IPS-NIHi7 (cell line): ENCODE measurements around the gene WFDC8.
"Not testable (repeated sequence)": the region's sequence is repeated elsewhere in the genome, so short reads cannot be mapped to it uniquely, and the experiment has no call there.

Experiments
- DNase-seq: peaks from one replicate; pipeline ENCODE4 v3.0.0; 2012; ENCODE audit warnings: mixed read lengths; ENCODE audit errors: extremely low spot score

Gene WFDC8

GRCh38 chr20:45579184-45579583 lies at the start of gene WFDC8:
Gene WFDC8, minus strand, starts transcription at chr20:45579284. Its CDS starts 37 bp downstream, at chr20:45579247.
- DNase-seq, result no peak

DNA sequence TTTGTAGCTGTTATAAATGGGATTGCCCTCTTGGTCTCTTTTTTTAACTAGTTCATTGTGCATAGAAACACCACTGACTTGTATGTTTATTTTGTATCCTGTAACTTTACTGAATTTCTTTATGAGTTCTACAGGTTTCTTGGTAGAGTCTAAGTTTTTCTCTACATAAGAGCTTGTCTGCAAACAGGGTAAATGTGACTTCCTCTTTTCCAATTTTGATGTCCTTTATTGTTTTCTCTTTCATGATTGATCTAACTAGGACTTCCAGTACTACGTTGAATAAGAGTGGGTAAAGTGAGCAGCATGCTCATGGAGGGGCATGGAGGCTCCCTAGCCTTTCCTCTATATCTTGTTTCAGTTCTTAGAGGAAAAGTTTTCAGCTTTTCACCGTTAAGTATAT lies 47.5 kb upstream of the WFDC8 start:
- no peak for DNase-seq

DNA sequence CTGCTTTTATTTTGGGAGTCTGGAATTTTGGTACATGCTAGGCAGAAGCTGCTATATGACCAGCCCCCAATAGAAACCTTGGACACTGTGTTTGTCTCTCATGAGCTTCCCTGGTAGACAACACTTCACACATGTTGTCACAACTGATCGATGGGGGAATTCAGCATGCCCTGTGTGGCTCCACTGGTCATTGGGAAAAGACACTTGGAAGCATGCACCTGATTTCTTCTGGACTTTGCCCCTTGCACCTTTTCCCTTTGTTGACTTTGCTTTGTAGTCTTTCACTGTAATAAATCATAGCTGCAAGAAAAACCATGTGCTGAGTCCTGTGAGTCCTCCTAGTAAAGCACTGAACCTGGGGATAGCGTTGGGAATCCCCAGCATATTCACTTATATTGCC lies 42.5 kb upstream of the WFDC8 start:
- DNase-seq, result no peak

DNA sequence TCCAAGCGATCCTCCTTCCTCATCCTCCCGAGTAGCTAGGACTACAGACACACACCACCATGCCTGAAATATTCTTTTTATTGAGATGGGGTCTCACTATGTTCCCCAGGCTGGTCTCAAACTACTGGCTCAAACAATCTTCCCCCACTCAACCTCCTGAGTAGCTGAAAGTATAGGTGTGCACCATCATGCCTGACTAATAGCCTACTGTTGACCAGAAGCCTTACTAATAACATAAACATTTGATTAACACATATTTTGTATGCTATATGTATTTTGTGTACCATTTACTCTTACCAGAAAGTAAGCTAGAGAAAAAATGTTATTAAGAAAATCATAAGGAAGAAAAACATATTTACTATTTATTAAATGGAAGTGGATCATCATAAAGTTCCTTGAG lies 38.5 kb upstream of the WFDC8 start:
- DNase-seq, result no peak

GRCh38 chr20:45612314-45612713 lies 33.2 kb upstream of the WFDC8 start:
- no peak for DNase-seq

GRCh38 chr20:45611054-45611453 lies 32.0 kb upstream of the WFDC8 start:
- DNase-seq, result no peak

DNA sequence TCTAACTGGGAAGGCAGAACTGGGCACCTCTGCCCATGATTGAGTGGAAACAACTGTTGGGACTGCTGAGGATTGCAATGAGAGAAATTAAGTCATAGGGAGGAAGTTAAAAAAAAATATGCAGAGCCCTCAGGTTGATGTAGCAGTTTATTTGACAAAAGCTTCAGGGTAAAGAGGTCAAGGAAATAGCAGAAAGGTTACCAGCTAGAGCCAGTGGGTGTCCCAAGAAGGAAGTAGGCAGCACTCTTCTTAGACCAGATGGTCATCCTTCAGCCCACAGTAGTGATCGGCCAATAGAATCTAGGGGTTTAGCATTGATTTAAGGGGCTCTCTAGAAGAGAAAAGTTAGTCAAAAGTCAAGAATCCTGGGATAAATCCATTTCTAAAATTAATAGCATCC lies 28.7 kb upstream of the WFDC8 start:
- no peak for DNase-seq

DNA sequence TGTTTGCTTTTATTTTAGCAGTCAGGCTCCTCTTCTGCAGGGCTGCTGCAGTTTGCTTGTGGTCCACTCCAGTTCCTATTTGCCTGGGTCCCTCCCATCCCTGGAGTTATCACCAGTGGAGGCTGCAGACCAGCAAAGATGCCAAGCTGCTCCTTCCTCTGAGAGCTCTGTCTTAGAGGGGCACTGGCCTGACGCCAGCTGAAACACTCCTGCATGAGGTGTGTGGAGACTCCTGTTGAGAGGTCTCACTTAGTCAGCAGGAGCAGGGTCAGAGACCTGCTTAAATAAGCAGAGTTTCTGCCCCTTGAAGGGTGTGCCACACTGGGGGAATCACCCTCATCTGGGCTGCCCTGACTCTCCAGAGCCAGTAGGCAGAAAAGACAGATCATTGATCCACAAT lies 16.2 kb upstream of the WFDC8 start:
- DNase-seq, result no peak

DNA sequence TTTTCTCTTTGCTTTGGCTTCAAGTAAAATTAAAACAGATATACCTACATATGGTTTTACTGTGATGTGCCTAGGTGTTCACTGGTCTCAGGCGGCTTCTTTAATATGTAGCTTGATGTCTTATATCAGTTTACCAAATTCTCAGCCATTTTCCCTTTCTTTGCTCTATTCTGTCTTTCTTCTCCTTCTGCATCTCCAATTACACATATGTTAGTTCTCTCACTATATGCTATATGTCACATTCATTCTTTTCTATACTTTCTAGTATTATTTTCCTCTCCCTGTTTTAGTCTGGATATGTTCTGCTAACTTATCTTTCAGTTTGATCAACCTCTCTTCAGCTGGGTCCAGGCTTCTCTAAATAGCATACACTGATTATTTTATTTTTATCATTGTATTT lies 14.4 kb upstream of the WFDC8 start:
- DNase-seq, result no peak

DNA sequence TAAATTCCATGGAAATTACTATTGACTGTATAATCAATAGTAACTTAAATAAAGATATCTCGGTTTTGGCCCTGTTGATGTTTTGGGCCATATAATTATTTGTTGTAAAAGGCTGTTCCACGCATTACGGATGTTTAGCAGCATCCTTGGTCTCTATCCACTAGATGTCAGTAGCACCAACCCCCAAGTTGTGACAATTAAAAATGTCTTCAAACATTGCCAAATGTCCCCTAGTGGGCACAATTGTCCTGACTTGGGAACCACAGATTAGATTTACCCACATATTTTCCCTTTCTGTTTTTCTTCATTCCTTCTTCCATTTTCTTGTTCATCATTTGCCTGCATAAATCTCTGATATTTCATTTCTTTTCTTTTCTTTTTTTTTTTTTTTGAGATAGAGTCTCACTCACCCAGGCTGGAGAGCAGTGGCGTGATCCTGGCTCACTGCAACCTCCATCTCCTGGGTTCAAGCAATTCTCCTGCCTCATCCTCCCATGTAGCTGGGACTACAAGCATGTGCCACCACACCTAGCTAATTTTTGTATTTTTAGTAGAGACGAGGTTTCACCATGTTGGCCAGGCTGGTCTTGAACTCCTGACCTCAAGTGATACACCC lies 13.6 kb upstream of the WFDC8 start:
- DNase-seq, result peak; percentile 41

- no peak for DNase-seq
These were observed 10.6 kb upstream of the WFDC8 start for GRCh38 chr20:45589725-45590124.

- DNase-seq, result no peak
These were observed 9.7 kb upstream of the WFDC8 start for GRCh38 chr20:45588800-45589199.

DNA sequence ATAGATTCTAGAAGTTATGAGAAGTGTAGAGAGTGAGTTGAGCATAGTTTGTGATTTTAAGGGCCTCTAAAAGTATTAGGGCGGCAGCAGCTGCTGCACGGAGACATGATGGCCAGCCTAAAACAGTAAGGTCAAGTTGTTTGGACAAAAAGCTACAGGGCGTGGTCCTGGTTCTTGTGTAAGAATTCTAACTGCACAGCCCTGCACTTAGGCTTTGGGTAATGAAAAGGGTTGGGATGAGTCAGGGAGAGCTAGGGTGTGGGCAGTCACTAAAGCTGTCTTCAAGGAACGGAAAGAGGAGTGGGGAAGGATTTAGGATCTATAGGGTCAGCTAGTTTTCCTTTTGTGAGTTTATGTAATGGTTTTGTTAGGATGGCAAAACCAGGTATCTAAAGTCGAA lies 6.9 kb upstream of the WFDC8 start:
- DNase-seq, result not testable (repeated sequence)

DNA sequence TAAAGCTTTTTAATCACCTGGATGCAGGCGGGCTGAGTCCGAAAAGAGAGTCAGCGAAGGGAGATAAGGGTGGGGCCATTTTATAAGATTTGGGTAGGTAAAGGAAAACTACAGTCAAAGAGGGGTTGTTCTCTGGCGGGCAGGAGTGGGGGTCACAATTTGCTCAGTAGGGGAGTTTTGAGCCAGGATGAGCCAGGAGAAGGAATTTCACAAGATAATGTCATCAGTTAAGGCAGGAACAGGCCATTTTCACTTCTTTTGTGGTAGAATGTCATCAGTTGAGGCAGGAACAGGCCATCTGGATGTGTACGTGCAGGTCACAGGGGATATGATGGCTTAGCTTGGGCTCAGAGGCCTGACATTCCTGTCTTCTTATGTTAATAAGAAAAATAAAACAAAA lies 5.2 kb upstream of the WFDC8 start:
- not testable (repeated sequence) for DNase-seq

DNA sequence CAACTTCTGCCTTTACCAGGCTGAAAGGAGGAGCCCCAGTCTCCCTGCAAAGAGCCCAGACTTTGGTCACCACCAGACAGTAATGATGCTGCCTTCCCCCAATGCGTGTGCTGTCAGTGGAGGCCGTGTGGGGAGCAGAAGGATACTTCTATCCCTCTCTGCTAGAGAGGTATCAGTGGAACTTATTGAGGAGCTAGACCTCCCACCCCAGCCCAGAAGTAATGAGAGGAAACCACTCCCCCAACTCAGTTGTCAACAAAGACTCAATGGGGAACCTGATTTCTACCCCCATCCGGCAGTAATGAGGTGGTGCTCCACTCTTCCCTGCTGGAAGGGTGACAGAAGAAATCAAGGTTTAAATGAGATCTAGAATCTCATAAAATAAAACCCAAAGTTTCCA lies 4.4 kb upstream of the WFDC8 start:
- peak; percentile 39 for DNase-seq

GRCh38 chr20:45581702-45582101 lies 2.6 kb upstream of the WFDC8 start:
- no peak for DNase-seq

GRCh38 chr20:45578231-45578630 lies 853 bp downstream of the WFDC8 start:
- peak; percentile 26 for DNase-seq

- peak; percentile 6 for DNase-seq
These were observed 2.1 kb downstream of the WFDC8 start for GRCh38 chr20:45576995-45577394.

- DNase-seq, result peak; percentile 4
These were observed 3.2 kb downstream of the WFDC8 start for GRCh38 chr20:45575931-45576330.

- not testable (repeated sequence) for DNase-seq
These were observed 9.4 kb downstream of the WFDC8 start for GRCh38 chr20:45569650-45570049.

DNA sequence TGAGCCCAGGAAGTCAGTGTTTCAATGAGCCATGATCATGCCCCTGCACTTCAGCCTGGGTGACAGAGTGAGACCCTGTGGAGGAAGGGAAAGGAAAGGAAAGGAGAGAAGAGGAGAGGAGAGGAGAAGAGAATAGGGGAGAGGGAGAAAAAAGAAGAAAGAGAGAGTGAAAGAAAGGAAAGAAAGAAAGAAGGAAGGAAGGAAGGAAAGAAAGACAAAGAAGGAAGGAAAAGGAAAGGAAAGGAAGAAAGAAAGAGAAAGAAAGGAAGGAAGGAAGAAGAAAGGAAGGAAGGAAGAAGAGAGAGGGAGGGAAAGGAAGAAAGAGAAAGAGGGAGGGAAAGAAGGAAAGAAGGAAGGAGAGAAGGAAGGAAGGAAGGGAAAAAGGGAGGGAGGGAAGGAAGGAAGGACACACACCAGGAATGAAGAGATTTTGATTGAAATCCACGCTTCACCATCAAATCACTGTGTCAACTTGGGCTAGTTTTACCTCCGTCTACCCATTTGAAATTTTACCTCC lies 14.3 kb downstream of the WFDC8 start:
- no peak for DNase-seq

- DNase-seq, result no peak
These were observed 23.9 kb downstream of the WFDC8 start for GRCh38 chr20:45555198-45555597.

DNA sequence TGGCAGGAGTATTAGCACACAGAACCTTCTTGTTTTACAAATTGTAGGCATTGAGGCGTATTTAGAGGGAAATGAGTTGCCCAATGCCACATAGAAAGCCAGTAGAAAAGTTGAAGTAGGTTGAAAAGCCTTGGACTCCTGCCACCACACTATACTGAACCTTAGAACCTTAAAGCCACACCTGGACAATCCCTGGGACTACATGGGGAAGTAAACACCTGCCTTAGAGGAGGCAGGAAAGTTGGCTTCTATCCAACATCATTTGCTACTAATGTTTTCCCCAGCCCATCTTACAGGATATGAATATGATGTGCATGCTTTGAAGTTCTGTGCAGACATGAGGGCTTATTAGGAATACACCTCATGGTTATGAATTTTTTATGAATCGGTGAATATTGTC lies 26.6 kb downstream of the WFDC8 start:
- DNase-seq, result no peak

DNA sequence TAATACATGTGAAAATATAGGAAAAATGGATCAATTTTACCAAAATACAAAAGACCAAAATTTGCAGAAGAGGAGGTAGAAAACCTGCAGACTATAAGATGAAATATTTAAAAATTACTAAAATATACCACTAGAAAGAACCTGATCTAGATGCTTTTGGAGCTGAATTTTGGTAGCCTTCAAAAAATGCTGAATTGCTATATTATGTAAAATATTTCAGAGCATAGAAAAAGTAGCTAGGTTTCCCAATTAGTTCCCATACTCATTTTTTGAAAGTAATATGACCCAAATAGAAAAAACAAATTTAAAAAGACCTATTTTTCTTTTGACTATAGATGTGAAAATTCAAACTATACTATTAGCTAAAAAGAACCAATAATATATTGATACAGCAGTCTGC lies 28.3 kb downstream of the WFDC8 start:
- DNase-seq, result no peak
